Hindlimb muscle (tissue), 1 donor: ENCODE results near the gene GP2. TPM values are rescaled to one million over a fixed set of nuclear protein-coding genes. Genes with fewer than 3 reads are reported as not detected.

Experiments
- DNase-seq: peaks from one replicate; pipeline ENCODE4 v3.0.0-alpha.2; 2013
- polyA plus RNA-seq: library from polyadenylated mRNA; unstranded; fragments of 120-200 nt; gene quantifications from one replicate; pipeline ENCODE4 v1.2.1, GENCODE V29; 2013; ENCODE audit not compliant: insufficient read length

Gene GP2
- polyA plus RNA-seq = not detected

DNA sequence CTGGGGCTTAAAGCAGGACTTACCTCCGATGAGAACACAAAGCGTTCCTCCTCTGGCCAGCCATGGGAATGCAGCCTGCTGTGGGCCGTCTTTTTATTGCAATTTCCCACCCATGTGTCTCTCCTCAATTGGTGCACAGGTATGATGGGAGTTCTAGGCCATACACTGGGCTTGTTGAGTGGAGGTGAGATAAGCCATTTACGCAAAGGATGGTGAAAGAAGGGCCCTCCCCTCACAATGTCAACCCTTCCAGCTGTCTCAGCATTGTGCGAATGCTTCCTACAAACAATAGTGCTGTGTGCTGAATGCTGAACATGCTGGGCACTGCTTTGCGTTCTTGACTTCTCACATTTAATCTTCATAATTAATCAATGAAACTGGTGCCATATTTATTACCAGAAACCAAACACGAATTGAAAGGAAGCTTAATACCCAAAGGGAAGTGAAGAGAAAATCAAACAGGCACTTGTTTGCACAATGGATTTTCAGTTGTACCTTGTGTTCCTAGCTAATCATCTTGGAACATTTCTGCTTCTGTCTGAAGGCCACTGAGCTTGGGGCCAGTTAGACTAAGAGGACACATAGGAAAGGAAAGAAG, at the start of gene GP2:
Gene GP2, minus strand, starts transcription at position 70 of the 598 bp plus-strand sequence. CDS start 1,082 bp downstream, outside the sequence.
- no peak for DNase-seq

DNA sequence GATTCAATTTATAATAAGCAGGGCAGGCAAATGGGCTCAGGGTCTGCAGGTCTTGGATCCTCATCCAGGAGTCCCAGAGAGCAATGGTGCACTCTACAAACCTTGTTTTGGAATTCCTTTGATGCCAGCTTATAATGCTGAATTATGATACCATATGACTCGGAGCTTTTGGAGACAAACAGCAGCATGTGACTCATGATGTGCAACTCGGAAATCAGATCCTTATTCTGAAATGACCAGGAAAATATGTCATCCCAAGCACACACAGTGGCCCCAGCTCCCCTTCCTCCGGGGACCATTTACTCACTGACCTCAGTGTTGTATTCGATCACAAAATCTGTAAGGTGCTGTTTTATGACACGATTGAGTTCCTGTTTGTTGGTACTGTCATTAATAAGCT, 45.4 kb upstream of the GP2 start:
- no peak for DNase-seq

DNA sequence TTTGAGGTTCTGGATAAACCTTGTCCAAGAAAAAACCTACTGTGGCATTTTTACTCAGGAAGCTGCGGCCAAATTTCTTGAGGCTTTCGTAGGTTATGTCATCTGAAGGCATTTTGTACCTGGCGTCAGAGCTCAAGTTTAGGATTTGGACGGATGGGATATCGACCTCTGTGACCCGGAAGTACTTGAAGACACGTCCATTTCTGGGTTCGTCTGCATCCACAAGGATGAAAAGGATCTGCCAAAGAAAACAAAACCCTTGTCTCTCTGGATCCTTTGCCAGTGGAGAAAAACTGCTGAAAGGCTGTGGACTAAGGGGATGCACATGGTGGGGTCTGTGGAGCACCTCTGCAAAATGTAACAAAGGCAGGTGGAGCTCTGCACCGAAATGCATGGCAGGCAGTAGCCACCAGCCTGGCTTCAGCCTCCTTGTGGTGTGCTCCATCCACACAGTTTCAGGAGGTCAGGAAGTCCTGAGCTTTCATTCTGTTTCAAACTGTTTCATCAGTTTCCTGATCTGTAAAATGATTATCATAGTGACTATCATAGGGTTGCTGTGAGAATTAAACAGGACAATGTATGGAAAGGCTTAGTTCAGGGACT, 42.2 kb upstream of the GP2 start:
- DNase-seq = no peak

DNA sequence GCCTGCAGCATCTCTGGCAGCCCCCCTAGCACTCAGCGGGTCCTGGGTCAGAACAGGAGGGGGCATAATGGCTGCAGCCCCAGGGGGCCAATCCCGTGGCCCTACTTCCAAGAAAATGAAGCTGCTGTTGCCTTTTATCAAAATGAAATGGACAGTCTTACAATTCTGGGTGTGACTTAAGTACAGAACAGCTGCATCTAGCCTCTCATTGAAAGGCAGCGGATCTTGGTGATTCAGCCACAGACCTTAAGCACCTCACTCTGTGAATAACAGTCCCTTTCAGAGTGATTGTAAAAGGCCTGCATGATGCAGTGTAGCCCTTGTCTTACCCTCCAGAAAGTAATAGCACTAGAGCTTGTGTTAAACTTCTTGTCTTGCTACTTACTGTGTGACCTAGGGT, 36.7 kb upstream of the GP2 start:
- DNase-seq = no peak

DNA sequence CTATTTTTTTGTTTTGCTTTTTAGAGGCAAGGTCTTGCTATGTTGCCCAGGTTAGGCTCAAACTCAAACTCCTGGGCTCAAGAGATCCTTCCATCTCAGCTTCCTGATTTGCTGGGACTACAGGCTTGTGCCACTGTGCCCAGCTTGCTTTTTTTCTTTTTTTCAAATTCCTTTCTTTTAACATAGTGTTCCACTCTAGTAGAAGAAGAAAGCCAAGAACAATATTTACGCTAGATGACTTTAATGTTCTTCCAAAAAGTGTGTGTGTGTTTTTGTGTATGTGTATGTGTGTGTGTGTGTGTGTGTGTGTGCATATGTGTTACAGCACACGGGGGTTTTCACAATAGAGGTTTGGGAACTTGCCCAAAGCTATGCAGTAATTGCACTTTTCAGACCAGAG, 35.9 kb upstream of the GP2 start:
- DNase-seq = no peak

DNA sequence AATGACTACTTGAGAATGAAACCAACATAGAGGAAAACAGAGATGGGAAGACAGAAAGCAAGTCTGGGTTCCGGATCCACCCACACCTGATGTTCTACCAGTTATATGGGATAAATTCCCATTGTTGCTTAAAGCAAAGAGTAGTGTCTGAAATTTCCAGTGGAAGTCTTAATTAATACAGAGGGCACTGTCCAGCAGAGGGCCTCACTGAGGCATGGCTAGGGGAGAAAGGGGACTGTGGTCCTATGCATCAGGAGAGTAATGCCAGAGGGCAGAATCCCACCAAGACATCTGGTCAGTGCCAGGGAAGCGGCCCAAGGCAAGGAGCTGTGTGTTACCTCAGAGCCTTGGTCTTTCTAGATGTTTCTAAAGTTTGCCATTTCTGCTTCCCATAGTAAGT, 32.7 kb upstream of the GP2 start:
- no peak for DNase-seq

DNA sequence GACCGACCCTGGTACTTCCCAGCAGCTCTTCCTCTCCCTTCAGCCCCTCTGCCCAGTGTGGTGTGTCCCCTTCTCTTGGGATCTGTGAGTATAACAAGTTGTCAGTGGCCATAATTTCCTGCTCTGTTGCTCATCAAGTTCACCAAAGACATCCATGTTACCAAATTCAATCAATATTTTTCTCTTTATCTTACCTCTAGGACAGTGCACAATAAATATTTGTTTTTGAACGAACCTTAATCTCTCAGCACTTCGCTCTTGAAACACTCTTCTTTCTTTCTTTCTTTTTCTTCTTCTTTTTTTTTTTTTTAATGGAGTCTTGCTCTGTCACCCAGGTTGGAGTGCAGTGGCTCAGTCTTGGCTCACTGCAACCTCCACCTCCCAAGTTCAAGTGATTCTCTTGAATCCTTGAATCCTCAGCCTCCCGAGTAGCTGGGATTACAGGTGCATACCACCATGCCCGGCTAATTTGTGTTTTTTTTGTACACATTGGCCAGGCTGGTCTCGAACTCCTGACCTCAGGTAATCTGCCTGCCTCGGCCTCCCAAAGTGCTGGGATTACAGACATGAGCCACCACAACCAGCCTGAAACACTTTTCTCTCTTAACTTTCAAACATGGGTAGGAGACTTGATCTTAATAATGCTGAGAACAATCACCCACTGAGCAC, 27.9 kb upstream of the GP2 start:
- DNase-seq = no peak

DNA sequence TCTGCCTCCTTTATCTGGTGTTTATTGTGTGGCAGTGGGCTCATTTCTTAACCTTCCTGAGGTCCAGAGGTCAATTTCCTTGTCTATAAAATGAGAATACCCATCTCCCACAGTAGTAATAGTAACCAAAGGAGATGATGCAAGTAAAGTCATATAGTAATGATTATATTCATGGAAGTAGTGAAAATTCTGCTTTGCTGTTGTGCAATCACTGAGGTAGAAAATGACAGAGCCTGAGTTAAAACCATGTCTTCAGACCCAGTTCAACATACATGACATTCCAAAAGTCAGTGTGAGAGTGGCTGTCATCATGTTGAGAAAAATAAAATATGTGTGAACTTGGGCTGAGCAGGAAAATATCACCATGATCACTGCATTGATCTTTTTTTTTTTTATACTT, 26.1 kb upstream of the GP2 start:
- DNase-seq = no peak

DNA sequence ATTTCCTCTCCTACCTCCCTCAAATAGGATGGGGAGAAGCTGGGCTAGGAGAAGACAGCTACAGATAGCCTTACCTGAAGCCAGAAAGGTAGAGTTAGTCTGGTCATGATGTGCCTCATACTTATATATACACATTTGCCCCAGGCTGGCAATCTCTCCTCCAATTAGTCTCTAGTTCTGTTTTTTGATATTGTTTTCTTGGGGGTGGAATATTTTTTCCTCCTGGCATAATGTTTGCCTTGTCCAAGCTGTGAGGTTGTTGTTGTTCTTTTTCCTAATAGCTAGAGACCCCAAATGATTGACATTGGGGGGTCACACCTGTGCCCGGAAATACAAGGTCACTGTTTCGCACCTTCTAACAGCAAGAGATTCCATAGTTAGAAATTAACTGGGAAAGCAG, 25.3 kb upstream of the GP2 start, which contains the start of gene UMOD:
Gene UMOD, minus strand, starts transcription at position 101 of the 400 bp plus-strand sequence. CDS start 1,978 bp downstream, outside the sequence.
- DNase-seq = no peak

DNA sequence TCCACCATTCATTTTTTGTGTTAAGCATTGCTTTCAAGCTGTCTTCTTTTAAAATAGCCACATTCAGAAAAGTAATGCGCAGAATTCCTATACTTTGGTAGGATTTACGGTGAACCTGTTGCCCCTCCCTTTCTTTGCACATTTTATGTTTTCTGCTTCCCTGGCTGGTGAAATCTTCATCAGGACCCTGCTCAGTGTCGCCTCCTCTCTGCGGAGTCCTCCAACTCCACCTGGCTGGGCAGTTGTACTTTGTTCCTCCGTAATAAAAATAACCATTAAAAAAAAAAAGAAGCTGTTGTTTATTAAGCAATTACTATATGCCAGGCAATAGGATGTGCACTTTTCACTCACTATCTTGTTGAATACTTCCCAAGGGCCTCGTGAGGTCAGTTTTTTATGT, 22.3 kb upstream of the GP2 start:
- no peak for DNase-seq

DNA sequence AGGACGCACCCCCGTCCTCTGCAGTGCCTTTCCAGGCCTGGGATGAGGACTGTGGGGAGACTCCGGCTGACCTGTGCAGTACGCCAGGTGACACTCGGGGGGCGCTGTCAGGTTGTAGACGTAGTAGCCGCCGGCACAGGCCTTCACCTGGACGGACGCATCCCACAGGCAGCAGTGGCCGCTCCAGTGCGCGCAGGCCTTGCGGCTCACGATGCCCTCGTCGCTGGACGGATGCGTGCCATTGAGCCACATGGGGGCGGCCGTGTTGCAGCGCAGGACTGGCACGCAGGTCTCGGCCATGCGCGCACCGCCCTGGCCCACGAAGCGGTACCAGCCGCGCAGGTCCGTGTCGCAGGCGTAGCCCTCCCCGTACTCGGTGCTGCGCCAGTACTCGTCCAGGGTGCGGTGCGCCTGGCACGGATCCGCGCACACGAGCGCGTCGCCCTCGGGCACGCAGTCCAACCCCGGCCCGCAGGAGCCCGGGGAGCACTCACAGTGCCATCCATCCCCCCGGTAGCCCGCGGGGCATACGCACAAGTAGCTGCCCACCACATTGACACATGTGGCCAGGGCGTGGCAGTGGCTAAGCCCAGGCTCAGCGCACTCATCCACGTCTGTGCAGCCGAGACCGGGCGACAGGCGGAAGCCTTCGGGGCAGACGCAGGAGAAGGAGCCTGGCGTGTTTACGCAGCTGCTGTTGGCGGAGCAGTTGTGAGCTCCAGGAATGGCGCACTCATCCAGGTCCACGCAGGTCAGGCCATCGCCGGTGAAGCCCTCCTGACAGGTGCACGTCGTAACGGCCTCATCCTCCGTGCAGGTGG, 21.3 kb upstream of the GP2 start:
- no peak for DNase-seq

DNA sequence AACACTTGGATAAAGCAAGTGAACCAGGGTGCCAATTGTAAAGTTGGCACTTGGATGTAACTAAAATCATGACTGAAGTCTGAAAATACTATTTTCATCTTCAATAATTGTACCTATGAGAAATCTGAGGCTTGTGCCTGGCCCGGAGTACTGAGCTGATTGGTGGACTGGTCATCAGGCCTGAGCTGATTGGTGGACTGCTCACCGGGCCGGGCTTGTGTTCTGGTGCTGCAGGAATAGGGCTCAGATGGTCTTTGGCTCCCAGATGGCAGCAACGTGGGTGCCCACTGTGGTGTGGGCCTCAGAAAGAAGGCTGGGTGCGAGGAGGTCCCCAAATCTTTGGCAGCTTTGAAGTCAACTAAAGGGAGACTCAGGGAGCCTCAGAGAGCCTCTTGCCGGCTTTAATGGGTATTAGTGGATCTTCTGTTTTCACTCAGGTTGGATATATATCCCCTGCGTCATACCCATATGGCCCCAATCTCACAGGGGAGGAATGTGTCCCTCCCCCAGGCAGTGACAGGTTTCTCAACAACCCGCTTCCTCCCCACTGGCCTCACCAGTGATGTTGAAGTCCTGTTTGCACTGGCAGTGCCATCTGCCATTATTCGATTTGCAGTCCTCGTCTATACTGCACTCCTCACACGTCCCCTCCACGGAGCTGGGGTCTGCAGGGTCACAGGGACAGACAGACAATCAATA, 20.5 kb upstream of the GP2 start:
- no peak for DNase-seq

DNA sequence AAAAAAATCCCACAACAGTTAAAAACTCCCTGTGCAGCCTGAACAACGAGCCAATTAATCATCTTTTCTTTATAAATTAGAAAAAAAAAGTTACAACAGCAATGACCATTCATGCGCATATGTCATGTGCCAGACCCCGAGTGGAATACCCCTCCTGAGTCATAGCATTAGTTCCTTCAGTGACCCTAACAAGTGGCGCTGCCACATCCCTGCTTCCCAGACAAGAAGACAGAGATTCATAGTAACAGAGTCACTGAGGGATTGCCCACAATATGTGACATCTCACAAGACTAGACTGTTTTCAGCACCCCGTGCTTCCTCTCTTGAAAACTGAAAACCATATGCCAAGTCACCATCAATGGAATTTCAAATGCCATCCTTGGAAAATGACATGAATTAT, 17.3 kb upstream of the GP2 start:
- no peak for DNase-seq

DNA sequence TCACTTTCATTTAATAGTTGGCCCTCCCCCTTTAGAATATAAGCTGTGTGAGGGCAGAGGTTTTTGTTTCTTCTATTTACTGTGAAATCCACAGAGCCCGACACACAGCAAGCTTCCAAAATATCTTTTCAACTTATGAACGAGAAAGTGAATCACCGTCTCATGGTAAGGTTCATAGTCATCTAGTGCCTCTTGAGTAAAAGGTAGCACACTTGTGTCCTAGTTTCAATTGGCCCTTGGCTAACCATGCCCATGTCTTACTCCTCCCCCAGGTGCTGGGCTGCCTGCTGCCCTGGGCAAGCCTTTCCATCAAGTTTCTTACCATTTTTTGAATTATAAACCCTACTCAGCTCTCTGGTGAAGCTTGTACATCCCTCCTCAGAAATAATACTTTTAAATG, 12.4 kb upstream of the GP2 start:
- DNase-seq = no peak

DNA sequence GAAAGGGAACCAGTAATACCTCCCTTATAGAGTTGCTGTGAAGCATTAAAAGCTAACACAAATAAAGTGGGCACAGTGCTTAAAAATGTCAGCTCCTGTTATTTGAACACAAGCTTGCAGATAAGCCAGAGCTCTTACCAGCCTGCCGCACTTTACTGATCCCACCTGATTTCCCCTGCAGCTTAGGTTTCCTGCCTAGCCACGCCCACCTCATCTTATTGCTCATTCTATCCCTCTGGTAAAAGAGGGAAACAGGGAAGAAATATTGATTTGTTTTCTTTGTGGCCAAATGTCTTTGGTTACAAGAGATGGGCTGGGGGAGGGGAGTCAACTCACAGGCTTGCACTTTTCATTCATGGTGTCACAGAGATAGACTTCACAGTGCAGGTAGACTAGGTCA, 9.6 kb upstream of the GP2 start:
- DNase-seq = no peak

DNA sequence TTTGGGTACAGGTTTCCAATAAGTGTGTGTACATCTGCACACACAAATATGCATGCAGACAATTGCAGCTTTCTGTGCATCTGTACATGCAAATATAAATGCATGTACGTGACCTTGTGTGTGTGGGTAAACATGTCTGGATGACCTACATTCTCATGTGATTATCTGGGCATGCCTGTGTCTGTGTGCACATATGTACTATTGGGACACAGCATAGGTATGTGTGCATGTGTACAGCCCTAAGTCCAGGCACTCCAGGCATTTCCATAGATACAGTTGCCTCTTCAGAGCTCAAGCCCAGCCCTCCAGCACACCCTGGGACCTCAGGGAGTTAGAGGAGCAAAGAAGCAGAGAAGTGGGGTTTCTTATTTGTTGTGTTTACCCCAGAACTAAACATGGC, 7.1 kb upstream of the GP2 start:
- DNase-seq = no peak

DNA sequence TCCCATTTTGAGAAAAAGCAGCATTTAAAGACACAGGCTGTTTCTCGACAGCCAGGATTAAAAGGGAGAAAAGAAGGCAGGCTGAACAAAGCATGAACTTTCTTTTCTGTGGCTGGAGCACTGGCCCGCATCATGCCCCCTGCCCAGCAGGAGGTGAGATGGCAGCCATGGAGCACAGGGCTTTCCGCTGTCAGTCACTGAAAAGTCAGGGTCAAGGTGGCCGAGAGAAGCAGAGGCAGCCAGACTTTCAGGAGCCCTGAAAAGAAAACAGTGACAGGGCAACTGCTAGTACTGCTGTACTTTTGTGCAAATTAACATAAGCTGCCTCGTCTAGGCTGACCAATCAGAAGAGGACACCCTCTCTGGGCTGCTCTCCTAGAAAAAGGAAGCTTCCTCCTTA, 5.8 kb upstream of the GP2 start:
- DNase-seq = no peak

DNA sequence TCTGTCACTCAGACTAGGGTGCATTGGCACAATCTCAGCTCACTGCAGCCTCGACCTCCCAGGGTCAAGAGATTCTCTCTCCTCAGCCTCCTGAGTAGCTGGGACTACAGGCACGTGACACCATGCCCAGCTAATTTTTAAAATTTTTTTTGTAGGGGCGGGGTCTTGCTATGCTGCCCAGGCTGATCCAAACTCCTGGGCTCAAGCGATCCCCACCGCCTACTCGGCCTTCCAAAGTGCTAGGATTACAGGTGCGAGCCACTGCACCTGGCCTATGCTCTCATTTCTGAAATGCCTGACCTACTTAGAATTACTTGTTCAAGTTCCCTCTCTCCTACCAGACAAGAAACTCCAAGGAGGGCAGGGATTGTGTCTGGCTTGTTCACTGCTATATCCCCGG, 5.1 kb upstream of the GP2 start:
- no peak for DNase-seq

DNA sequence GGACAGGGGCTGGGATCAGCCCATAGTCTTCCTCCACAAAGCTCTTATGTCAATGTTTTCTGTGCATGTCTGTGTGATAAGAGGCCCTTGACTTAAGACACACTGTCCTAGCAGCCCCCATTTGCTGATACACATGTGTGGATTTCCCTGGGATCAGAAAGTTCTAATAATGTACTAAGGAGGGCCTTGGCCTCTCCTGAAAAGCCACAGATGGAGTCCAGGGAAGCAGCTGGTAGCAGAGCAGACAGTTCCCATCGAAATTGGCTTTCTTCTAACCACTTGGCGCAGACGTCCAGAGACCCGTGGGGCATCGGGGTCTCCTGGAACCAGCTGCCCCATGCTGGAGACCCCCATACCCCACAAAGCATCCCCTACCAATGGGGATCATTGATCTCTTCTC, 4.3 kb upstream of the GP2 start:
- DNase-seq = no peak

DNA sequence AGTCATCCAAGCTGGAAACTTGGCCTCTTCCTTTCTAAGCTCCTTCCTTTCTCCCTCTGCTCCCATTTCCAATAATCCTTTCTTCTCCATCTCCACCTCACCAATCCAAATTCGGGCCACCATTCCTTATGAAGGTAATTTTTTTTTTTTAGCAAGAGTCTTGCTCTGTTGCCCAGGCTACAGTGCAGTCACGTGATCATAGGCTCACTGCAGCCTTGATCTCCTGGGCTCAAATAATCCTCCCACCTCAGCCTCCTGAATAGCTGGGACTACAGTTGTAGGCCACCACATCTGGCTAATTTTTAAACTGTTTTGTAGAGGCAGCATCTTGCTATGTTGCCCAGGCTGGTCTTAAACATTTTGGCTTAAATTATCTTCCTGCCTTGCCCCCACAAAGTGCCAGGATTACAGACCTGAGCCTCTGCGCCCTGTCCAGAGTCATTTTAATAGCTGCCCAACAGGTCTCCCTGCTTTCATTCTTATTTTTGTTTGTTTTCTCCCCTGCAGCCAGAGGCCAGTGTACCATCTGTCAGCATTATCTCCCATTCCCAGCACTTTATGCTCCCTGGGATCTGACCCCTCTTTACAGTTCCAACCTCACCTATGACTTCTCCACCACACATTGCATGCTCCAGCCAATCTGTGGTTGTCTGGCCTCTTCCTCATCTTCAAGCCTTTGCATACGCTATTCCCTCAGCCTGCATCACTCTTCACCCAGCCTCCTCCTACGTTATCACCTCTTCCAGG, 2.3 kb upstream of the GP2 start:
- DNase-seq = no peak

DNA sequence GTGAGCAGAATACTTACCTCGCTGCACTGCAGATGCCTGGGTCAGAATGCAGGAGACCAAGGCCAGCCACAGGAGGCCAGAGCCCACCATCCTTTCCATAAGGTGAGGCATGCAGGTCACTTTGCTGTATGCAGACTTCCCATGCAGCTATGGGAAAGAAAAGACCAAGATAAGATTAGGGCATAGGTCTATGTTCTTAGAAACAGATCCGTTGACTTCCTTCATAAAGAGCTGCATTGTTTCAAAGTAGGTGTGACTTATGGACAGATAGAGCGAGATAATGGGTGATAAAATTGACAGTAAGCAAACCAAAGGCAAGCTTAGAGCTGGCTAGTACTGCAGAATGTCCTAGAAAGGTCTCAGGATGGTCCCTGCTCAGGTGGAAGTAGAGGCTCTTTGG, 992 bp downstream of the GP2 start:
- no peak for DNase-seq

DNA sequence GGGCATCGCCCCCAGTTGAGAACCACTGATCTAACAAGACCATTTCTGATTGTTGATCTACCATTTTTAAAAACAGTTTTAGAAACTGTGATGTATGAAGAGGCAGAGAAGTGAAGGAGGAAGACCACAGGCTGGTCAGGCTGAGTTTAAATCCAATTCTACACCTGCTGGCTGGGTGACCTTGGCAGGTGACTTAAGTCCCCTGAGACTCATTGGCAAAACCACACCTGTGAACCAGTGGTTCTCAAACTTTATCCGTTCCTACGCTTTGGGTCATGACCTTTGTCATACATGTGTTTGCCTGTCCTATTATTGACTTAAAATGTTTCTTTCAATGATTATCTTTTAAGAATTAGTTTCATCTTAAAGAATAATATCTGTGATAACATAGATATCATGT, 2.3 kb downstream of the GP2 start:
- no peak for DNase-seq
